SK-N-DZ (cell line): ENCODE data around the gene GRAMD4.

Experiments used
- DNase-seq: peaks from one replicate; pipeline ENCODE4 v3.0.0-alpha.2; 2015; ENCODE audit warnings: low spot score

The GRAMD4 gene

DNA sequence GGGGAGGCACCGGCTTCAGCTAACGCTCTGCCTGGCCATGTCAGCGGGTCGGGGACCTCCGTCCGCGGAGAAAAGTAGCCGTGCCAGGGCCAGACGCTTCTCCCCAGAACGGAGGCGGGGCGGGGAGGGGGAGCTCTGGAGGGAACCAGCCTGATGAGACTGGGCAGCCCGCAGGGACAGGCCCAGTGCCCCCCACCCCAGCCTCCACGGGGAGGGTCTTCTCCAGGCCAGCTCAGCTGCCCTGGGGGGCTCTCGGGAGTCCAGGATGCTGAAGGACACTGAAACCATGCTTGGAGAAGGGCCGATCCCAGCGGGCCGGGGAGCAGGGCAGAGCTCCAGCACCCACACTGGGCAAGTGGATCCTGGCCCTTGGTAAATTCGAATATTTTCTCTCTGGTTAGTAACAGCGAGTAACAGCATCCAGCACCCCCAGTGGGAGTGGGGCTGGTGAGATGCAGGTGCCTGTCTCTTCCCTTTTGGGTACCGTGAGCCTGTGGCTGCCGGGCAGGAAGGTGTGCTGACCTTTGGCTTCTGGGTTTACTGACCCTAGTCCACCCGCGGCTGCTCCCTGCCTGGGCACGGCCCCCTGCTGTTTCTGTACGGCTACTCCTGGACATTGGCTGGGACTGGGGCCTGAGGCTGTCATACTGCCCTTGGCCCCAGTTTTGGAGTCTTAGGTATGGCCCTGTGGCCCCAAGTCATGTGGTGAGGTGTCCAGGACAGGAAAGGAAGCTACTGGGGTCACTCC, 35.8 kb downstream of the GRAMD4 start:
- DNase-seq, result no peak

DNA sequence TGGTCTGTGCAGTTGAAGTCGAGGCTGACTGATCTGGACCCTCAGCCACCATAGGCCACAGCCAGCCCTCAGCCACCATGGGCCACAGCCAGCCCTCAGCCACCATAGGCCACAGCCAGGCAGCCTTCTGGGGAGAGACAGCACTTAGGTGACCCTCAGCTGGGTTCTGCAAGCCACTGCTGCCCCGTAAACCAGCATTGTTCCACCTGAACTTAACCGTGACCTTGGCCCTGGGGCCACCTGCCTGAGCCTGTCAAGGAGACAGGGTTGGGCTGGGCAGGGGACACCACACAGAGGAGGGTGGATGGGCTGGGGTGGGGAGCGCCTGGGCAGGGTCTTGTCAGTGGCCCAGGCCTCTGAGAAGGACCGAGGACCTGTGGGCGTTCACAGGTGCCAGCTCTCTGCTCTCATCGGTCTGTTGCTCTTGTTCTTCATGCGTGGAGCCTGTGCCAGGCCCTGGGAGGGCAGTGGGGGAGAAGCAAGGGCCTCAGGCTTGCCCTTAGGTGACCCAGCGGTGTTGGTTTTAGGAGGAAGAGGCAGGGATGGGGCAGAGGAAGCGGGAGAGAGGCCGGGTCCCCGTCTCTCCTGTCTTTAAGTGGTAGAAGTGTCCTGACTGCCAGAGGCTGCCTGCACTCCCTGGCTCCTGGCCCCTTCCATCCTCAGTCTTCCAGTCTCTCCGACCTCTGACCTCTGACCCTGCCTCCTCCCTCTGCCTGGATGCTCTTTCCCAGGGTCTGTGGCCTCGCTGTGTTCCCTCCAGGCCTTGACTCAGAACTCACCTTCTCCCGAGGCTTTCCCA, 36.9 kb downstream of the GRAMD4 start:
- DNase-seq, result no peak

DNA sequence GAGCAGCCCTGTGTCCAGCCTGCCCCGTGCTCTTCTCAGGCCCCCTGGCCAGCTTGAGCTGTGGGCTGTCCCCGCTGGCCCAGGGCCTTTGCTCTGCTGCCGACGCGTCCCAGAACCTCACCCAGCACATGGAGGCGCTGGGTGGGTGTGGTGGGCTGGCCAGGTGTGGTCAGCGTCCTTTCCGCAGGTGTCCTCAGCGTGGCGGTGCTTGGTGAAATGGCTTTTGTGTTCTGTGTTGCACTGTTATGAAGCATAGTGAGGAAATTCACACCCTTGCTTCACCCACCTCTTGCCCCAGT, 37.4 kb downstream of the GRAMD4 start:
- no peak for DNase-seq

DNA sequence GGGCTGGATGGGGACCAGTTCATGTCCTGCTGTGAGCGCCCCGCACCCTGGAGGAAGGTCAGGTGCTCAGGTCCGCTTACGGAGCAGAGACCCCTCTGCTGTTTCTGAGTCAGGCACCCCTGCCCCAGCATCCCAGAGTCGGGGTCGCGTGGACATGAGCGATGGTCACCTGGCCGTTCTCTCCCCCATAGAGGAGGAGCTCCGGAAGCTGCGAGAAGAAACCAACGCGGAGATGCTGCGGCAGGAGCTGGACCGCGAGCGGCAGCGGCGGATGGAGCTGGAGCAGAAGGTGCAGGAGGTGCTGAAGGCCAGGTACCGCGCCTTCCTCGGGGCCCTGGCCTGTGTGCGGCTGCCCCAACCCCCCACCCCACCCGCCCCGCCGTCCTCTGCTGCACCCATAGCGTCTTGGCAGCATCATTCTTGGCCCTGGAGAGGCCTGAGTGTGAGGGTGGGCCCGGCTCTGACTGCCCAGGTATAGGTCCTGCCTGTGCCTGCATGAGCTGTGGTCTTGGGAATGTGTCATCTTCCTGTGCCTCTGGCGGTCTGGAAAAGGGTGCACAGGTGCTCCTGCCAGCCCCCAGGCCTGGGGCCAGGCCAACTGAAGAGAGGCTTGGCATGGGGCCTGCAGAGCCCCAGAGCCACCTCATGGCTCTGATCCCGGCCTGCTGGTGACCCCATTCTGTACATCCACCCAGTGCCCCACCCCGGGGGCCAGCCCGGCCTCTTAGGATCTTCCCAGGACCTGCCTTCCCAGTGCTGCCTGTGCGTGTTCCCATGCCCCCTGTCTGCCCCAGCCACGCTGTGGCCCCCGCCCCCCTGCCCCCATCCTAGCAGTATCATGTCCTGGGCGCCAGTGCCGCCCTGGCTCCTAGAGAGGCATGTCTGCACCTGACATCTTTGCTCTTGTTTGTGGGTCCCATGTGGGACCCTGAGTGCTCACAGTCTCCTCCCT, 38.1 kb downstream of the GRAMD4 start:
- DNase-seq, result no peak

DNA sequence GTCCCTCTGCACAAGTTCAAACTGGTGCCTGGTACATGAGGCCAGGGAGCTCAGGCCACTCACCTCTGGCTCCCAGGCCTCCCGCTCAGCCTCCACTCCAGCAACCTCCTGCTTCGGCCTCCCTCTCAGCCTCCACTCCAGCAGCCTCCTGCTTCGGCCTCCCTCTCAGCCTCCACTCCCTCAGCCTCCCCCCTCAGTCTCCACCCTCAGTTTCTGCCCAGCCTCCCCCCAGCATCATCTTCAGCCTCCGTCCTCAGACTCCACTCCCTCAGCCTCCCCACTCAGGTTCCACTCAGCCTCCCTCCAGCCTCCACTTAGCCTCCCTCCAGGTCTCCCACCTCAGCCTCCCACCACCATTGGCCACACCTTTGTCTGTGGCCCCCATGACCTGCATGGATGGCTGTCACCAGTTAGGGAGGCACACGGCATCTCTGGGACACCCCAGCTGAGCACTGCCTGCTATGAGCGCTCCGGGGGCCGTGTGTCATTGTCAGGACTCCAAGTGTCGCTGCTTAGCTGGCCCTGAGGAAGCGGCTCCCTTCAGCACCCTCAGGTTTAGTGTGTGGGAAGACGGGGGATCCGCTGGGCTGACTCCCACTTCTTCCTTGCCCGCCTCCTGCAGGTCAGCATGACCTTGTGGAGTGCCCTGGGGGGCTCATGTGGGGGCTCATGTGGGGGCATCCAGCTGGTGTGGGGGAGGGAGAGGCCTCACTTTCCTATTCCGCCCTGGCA, 39.0 kb downstream of the GRAMD4 start:
- DNase-seq, result no peak

DNA sequence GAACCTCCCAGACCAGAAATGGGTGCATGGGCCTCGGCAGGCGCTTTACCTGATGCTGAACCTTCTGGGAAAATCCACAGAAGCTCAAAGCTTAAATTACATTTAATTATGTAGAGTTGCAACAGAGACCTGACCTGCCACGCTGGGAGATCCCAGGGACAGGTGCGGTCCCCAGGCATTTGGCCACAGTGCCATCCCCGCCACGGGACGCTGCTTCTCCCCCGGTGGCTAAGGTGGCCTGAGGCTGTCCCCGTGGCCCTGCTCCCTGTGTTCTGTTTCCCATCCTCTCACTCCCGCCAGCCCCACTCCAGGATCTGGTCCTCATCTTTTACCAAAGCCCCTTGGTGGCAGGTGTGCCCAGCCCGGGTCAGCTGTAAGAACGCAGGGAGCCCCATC, 39.6 kb downstream of the GRAMD4 start:
- no peak for DNase-seq

DNA sequence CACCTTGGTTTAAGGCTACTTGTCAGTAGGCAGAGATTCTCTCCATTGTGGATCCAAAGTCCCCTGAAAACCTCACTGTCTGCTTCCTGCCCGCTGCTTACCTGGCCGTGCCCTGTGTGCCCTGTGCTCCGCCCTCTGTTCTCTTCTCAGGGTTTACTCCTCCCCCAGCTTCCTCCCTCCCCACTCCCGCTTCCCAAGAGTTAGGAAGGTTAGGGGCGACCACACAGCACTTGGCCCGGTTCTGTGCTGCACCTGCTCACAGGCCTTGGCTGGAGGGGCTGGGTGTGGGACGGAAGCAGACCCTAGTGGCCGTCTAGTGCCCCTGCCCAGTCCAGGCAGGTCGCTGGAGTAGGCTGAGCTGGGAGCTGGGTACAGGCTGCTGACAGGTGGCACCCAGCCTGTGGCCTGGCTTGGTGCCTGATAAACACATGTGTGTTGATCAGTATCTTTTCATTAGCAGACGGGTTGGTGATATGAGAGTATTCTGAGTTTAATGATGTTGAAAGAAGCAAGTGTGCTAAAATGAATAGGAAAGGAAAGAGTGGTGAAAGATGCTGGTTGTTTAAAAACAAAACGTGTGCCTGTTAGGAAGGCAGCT, 40.5 kb downstream of the GRAMD4 start:
- DNase-seq, result peak; percentile 29

DNA sequence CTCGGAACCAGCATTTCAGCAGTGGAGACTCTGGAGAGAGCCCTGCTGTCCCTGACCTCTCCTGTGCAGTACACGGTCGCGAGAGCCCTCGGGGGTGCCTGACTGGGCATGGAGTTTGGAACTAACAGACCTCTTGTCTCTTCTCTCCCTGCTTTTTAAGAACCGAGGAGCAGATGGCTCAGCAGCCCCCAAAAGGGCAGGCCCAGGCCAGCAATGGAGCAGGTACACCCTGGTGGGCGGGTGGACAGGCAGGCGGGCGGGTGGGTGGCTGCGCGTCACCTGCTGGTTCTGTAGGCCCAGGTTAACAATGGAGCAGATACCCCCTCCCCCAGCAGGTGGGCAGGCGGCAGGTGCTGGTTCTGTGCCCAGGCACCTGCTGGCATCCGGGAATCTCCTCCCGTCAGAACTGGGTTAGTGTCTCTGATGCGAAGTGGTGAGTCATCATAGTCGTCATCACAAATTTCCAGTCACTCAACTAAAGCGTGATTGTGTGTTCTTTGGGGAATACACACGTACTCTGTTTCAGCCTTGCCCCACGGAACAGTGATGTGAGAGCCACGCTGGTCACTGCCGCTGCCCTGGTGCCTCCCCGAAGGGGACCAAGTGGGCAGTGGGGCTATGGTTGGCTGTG, 41.1 kb downstream of the GRAMD4 start:
- DNase-seq, result no peak

DNA sequence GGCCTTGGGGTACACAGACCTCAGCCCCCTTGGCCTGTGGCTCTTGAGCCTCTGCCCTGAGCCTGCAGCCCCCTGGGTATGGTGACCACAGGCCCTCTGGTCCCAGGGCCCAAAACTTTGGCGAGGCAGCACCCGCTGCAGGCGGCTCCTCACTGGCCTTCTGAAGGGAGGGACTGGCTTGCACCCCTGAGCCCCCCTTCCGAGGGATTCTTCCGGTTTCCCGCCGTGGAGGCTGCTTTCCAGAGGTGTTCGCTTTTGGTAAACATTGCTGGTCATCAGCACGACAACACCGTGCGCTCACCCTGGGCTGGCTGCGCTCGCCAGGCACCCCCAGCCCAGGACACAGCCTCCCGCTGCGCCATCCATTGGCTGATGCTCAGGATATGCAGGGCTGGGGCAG, 42.0 kb downstream of the GRAMD4 start:
- DNase-seq, result no peak

DNA sequence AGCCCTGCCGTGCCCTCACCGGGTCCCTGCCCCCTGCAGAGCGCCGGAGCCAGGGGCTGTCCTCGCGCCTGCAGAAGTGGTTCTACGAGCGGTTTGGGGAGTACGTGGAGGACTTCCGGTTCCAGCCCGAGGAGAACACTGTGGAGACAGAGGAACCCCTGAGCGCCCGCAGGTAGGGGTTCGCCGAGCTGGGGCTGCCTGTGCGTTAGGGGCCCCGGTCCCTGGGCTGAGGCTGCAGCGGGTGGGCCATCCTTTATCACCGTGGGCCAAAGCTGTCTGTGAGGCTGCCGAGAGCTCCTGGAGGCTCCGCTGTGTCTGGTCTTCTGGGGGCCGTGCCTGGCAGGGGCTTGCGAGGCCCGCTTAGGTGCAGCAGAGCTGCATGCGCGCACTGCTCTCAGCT, 42.8 kb downstream of the GRAMD4 start:
- DNase-seq, result no peak

DNA sequence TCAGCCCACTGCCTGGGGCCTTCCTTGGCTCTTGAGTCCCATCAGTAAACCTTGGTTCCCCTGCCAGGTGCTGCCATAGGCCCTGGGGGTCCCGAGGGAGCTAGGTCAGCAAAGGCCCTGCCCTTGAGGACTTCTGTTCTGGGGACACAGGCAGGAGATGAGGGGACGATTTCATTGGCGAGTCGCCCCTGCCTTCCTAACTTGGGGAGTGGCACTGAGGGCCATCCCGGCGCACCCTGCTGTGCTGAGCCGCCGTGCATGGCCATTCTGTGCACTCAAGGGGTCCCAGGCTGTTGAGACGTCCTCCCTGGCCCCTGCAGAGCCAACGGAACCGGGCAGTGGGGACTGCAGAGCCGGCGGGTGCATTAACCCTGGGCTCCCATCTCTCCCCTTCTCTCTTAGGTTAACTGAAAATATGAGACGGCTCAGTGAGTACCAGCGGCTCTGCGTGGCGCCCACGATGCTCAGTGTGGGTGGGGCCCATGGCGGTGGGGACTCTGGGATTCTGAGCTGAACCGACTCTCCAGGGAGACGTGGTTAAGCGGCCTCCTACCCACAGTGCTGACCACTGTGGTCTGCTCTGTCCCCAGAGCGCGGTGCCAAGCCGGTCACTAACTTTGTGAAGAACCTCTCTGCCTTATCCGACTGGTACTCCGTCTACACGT, 43.4 kb downstream of the GRAMD4 start:
- DNase-seq, result no peak

DNA sequence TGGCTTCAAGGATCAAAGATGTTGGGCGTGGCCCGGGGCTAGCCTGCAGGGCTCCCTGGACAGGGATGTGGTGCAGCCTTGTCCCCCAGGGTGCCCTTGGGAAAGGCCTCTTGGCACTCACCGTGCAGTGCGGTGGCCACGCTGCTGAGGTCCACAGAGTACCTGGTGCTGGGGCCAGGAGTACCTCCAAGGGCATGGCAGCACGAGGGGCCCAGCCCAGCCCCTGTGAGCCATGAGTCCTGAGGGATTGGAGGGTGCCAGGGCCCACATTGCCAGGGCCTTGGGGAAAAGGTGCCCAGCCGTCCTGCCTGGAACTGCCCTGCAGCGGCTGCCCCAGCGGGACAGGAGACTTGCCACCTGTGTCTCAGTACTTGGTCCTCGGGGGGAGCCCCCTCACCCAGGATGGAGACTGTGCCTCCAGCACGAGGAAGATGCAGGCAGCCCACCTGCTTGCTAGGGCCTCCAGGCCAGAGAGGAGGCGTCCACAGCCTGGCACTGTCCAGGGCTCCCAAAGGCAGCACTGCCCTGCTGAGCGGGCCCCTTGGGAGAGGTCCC, 44.2 kb downstream of the GRAMD4 start:
- no peak for DNase-seq

DNA sequence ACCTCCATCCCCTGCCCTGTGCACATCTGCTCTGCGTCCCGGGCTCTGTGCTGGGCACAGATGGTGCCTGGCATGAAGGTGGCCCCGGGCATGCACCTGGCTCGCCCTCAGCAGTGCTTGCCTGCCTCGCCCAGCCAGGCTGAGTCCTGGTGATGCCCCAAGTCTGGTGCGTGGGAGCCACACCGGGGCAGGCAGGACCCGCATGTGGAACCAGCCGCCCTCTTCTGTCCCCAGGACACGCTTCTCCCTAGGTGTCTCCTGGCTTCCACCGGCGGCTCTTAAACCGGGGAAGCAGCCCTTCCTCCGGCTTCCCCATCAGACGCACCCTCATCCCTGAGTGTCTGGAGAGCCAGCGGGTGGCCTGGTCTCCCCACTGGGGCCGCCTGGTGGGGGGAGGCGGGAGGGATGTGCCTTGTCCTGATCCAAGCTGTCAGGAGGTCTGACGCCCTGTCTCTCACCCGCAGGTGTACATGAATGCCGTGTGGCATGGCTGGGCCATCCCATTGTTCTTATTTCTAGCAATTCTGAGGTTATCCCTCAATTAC, 45.0 kb downstream of the GRAMD4 start:
- DNase-seq, result no peak

DNA sequence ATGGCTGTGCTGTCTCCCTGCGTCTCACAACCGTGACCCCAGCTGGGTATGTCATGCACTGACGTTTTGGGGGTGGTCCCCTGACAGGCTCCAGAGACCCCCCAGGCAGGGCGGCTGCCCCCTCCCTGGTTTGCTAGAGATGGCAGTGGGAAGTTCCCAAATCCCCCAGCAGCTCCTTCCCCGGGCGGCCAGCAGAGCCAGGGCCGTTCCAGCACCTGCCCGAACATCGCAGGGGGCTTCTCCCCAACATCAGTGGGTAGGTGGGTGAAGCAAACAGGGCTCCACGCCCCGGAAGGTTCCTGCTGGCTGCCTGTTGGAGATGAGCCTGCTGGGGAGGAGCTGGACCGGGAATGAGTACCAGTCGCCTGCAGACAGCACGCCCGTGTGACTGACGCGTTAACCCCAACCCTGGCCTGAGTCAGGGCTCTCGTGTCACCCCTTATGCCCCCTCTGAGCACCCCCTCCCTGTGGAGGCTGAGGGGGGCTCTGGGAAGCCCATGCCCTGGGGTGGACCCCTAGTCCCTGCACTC, 45.6 kb downstream of the GRAMD4 start:
- no peak for DNase-seq

DNA sequence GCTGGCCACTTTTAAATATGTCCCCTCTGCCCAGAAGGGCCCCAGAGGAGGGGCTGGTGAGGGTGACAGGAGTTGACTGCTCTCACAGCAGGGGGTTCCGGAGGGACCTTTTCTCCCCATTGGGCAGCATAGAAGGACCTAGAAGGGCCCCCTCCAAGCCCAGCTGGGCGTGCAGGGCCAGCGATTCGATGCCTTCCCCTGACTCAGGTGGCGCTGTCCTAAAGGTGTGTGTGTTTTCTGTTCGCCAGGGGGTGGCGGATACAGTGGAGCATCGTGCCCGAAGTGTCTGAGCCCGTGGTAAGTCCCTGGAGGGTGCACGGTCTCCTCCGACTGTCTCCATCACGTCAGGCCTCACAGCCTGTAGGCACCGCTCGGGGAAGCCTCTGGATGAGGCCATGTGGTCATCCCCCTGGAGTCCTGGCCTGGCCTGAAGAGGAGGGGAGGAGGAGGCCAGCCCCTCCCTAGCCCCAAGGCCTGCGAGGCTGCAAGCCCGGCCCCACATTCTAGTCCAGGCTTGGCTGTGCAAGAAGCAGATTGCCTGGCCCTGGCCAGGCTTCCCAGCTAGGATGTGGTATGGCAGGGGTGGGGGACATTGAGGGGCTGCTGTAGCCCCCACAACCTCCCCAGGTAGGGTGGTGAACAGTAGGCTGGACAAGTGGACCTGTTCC, 46.5 kb downstream of the GRAMD4 start:
- DNase-seq, result no peak

DNA sequence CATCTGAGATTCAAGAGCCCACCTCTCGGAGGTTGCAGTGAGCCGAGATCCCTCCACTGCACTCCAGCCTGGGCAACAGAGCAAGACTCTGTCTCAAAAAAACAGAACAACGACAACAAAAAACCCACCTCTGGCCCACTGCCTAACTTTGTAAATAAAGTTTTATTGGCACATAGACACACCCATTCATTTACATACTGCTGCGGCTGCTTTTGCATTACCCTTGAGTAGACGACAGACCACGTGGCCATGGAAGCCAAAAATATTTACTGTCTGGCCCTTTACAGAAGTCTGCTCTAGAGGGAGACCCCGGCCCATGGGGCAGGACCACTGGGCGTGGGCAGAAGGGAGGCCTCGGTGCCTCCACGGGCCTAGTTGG, 47.0 kb downstream of the GRAMD4 start:
- no peak for DNase-seq

DNA sequence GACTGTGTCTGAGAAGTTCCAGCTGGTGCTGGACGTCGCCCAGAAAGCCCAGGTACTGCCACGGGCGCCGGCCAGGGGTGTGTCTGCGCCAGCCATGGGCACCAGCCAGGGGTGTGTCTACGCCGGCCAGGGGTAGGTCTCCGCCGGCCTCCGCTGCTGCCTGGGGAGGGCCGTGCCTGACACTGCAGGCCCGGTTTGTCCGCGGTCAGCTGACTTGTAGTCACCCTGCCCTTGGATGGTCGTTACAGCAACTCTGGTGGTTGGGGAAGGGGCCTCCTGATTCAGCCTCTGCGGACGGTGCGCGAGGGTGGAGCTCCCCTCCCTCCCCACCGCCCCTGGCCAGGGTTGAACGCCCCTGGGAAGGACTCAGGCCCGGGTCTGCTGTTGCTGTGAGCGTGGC, 47.9 kb downstream of the GRAMD4 start:
- DNase-seq, result no peak

DNA sequence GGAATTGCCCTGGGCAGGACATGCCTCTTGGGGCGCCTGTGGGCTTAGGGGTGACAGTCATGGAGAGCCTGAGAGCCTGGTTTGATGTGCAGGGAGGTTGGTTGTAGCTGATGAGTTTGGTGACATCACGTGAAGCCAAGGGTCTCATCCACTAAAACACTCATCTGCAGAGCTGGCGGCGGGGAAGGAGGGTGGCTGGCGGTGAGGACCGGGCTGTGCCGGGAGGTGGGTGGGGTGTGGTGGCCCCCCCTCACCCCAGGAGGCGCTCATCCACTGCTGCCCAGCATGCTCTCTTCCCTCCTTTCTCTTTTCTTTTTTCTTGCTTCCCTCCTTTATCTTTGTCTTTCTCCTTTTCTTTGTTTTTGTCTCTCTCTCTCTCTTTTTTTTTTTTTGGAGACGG, 49.0 kb downstream of the GRAMD4 start:
- DNase-seq, result no peak
